ENCODE results near the gene UFD1. TPM values are rescaled to one million over a fixed set of nuclear protein-coding genes. Genes with fewer than 3 reads are reported as not detected.
A peak's percentile ranks its signal among the peaks of the same experiment; 100 is the strongest.

Gene UFD1
- total and polyA plus RNA-seq, 2 donors from 2014 or later: 56.2 to 67.8 TPM

GRCh38 chr22:19466126-19466716 is 12.8 kb downstream of the UFD1 start:
- FAIRE-seq: no peak
- H3K9ac ChIP-seq (ENCODE audit: low read length in 3 of 3): no peak overlapping the region
- H3K27me3 ChIP-seq (ENCODE audit: control insufficient read depth, insufficient read depth, low read length): no peaks in the 10 kb centered on the region
- no peaks in the 10 kb centered on the region for H3K9me3 ChIP-seq (ENCODE audit: control insufficient read depth in 2 of 3, insufficient read depth in 1 of 3, low read length in 3 of 3)
- no peaks in the 10 kb centered on the region for H3K4me1 ChIP-seq (ENCODE audit: control insufficient read depth in 2 of 3, insufficient read depth in 2 of 3, low read depth in 1 of 3, low read length in 3 of 3)
- peaks cover 9 to 74% (median 58%) of the 10 kb centered on the region in 3 donors for H3K36me3 ChIP-seq (ENCODE audit: control insufficient read depth in 2 of 3, insufficient read depth in 3 of 3, low read length in 3 of 3)
- no peak for DNase-seq
- no peak overlapping the region for H3K4me3 ChIP-seq (ENCODE audit: low read length in 3 of 3)
- no peak overlapping the region for H3K27ac ChIP-seq (ENCODE audit: low read depth in 2 of 2, low read length in 2 of 2)
- intact Hi-C loops (cut with DNase I): no loop called here
- TF ChIP-seq CTCF (IDR thresholded peaks at IDR 0.05; ENCODE audit: borderline replicate concordance, extremely low read depth, insufficient read depth): no peak

- DNase-seq: no peak
- H3K27ac ChIP-seq (ENCODE audit: low read depth in 2 of 2, low read length in 2 of 2): peak overlapping the region in 1 of 2 donors; percentile 16
- no peaks in the 10 kb centered on the region for H3K27me3 ChIP-seq (ENCODE audit: control insufficient read depth, insufficient read depth, low read length)
- H3K9ac ChIP-seq (ENCODE audit: low read length in 3 of 3): no peak overlapping the region
- TF ChIP-seq CTCF (IDR thresholded peaks at IDR 0.05; ENCODE audit: borderline replicate concordance, extremely low read depth, insufficient read depth): no peak
- H3K9me3 ChIP-seq (ENCODE audit: control insufficient read depth in 2 of 3, insufficient read depth in 1 of 3, low read length in 3 of 3): no peaks in the 10 kb centered on the region
- H3K4me3 ChIP-seq (ENCODE audit: low read length in 3 of 3): no peak overlapping the region
- intact Hi-C loops (cut with DNase I): no loop called here
- H3K36me3 ChIP-seq (ENCODE audit: control insufficient read depth in 2 of 3, insufficient read depth in 3 of 3, low read length in 3 of 3): peaks cover 9 to 64% (median 56%) of the 10 kb centered on the region in 3 donors
- FAIRE-seq: no peak
- H3K4me1 ChIP-seq (ENCODE audit: control insufficient read depth in 2 of 3, insufficient read depth in 2 of 3, low read depth in 1 of 3, low read length in 3 of 3): no peaks in the 10 kb centered on the region
Observed at GRCh38 chr22:19464975-19465374, 14.0 kb downstream of the UFD1 start.

GRCh38 chr22:19464546-19464945 is 14.4 kb downstream of the UFD1 start:
- Histone ChIP-seq H3K4me1 (ENCODE audit: control insufficient read depth in 2 of 3, insufficient read depth in 2 of 3, low read depth in 1 of 3, low read length in 3 of 3) (no peaks in the 10 kb centered on the region), H3K27ac (ENCODE audit: low read depth in 2 of 2, low read length in 2 of 2) (peak overlapping the region in 1 of 2 donors; percentile 16)
- intact Hi-C loops (cut with DNase I): no loop called here

More at GRCh38 chr22:19464546-19464945, 14.4 kb downstream of the UFD1 start:
- Histone ChIP-seq H3K4me3 (ENCODE audit: low read length in 3 of 3) (no peak overlapping the region), H3K9me3 (ENCODE audit: control insufficient read depth in 2 of 3, insufficient read depth in 1 of 3, low read length in 3 of 3) (no peaks in the 10 kb centered on the region), H3K9ac (ENCODE audit: low read length in 3 of 3) (no peak overlapping the region), H3K36me3 (ENCODE audit: control insufficient read depth in 2 of 3, insufficient read depth in 3 of 3, low read length in 3 of 3) (peaks cover 9 to 60% (median 51%) of the 10 kb centered on the region in 3 donors), H3K27me3 (ENCODE audit: control insufficient read depth, insufficient read depth, low read length) (no peaks in the 10 kb centered on the region)
- no peak for TF ChIP-seq CTCF (IDR thresholded peaks at IDR 0.05; ENCODE audit: borderline replicate concordance, extremely low read depth, insufficient read depth)
- DNase-seq: no peak
- no peak for FAIRE-seq

Measured in kidney (tissue), 14 donors.